SK-N-SH (cell line): ENCODE results near the gene ANKK1. TPM values are rescaled to one million over a fixed set of nuclear protein-coding genes. Genes with fewer than 3 reads are reported as not detected.

Source experiments
- CTCF ChIA-PET: fragments of 300-600, 350-600 bp; formaldehyde crosslinking; extraction: SDS; loops from one replicate; lab custom pipeline; 2021; lab: Yijun Ruan, JAX
- POLR2A ChIA-PET: fragments of 350-600 bp; sonication (Branson Sonifier 250); formaldehyde crosslinking; extraction: SDS; loops from one replicate; lab custom pipeline; 2020; ENCODE audit warnings: antibody characterized with exemption, inconsistent platforms; lab: Yijun Ruan, JAX
- DNase-seq: peaks from one replicate; pipeline ENCODE4 v3.0.0; 2012
- H2AFZ ChIP-seq: fragments of 200-600 bp; sonication (generic); 2 replicates; pipeline ENCODE4 v1.8.1; 2016; ENCODE audit warnings: antibody characterized with exemption, mild to moderate bottlenecking, low read depth
- H3F3A ChIP-seq: fragments of 200-600 bp; sonication (generic); replicated peaks from 2 replicates; pipeline ENCODE3; 2016; ENCODE audit warnings: antibody characterized with exemption, mild to moderate bottlenecking; ENCODE audit not compliant: insufficient read depth
- H3K27ac ChIP-seq, 2 experiments: fragments of 200-500 bp in 1 of 2; fragments of 200-600 bp in 1 of 2; sonication (Bioruptor generic) in 1 of 2; sonication (generic), shearing (Covaris generic) in 1 of 2; 2 replicates each; pipeline versions ENCODE4 v1.5.1 to v1.6.1; 2014 to 2016; ENCODE audit warnings: low read depth in 2 of 2, inconsistent platforms in 1 of 2, low read length in 1 of 2, mild to moderate bottlenecking in 1 of 2, mixed read lengths in 1 of 2
- H3K27me3 ChIP-seq: fragments of 200-600 bp; sonication (generic), shearing (Covaris generic); 2 replicates; pipeline ENCODE4 v1.6.1; 2016; ENCODE audit warnings: mixed run types; ENCODE audit not compliant: insufficient read depth
- H3K36me3 ChIP-seq, 2 experiments: fragments of 200-500 bp in 1 of 2; fragments of 200-600 bp in 1 of 2; sonication (Bioruptor generic) in 1 of 2; sonication (generic) in 1 of 2; replicated peaks in 1 of 2; 2 replicates each; pipeline versions ENCODE3 to v1.5.1; 2014 to 2016; ENCODE audit warnings: low read length in 1 of 2, mild to moderate bottlenecking in 1 of 2; ENCODE audit not compliant: insufficient read depth in 2 of 2, control insufficient read depth in 1 of 2
- H3K4me1 ChIP-seq, 2 experiments: fragments of 200-500 bp in 1 of 2; fragments of 200-600 bp in 1 of 2; sonication (Bioruptor generic) in 1 of 2; sonication (generic), shearing (Covaris generic) in 1 of 2; 2 replicates each; pipeline versions ENCODE4 v1.5.1 to v1.6.1; 2014 to 2016; ENCODE audit warnings: low read depth in 1 of 2, low read length in 1 of 2, mixed run types in 1 of 2; ENCODE audit not compliant: insufficient read depth in 2 of 2, control insufficient read depth in 1 of 2
- H3K4me2 ChIP-seq: fragments of 200-600 bp; sonication (generic), shearing (Covaris generic); 2 replicates; pipeline ENCODE4 v1.6.1; 2017; ENCODE audit warnings: mixed run types
- H3K4me3 ChIP-seq, 2 experiments: fragments of 200-500 bp in 1 of 2; fragments of 200-600 bp in 1 of 2; sonication (Bioruptor generic) in 1 of 2; sonication (generic), shearing (Covaris generic) in 1 of 2; 2 replicates each; pipeline versions ENCODE4 v1.5.1 to v1.8.1; 2014 to 2016; ENCODE audit warnings: low read depth in 2 of 2, inconsistent platforms in 1 of 2, low read length in 1 of 2, mild to moderate bottlenecking in 1 of 2, mixed read lengths in 1 of 2, moderate library complexity in 1 of 2
- H3K79me2 ChIP-seq: fragments of 200-600 bp; sonication (generic); 2 replicates; pipeline ENCODE4 v1.8.1; 2017; ENCODE audit warnings: mild to moderate bottlenecking; ENCODE audit not compliant: insufficient read depth
- H3K9ac ChIP-seq: fragments of 200-600 bp; sonication (generic); 2 replicates; pipeline ENCODE4 v1.6.1; 2017; ENCODE audit warnings: mixed run types
- H3K9me2 ChIP-seq: fragments of 200-600 bp; sonication (generic); 2 replicates; pipeline ENCODE4 v1.6.1; 2017; ENCODE audit warnings: mixed run types
- H3K9me3 ChIP-seq: fragments of 200-600 bp; sonication (generic); 2 replicates; pipeline ENCODE4 v1.6.1; 2017; ENCODE audit warnings: mixed run types, mild to moderate bottlenecking, moderate library complexity
- H4K20me1 ChIP-seq: fragments of 200-600 bp; sonication (generic); 2 replicates; pipeline ENCODE4 v1.6.1; 2017; ENCODE audit warnings: mild to moderate bottlenecking, mixed run types; ENCODE audit not compliant: insufficient read depth
- CTCF ChIP-seq: fragments of 200-600 bp; sonication (generic); IDR thresholded peaks from 2 replicates; pipeline ENCODE4 v1.6.1; 2017; ENCODE audit warnings: antibody characterized with exemption, mild to moderate bottlenecking, moderate library complexity
- ELF1 ChIP-seq: IDR thresholded peaks from 2 replicates; pipeline ENCODE4 v1.4.0; 2012
- EZH2phosphoT487 ChIP-seq: fragments of 200-600 bp; sonication (generic); IDR thresholded peaks from 2 replicates; pipeline ENCODE4 v1.6.1; 2017; ENCODE audit warnings: low read depth, mixed run types, mild to moderate bottlenecking, antibody characterized with exemption, moderate library complexity, borderline replicate concordance
- FOXM1 ChIP-seq: IDR thresholded peaks from 2 replicates; pipeline ENCODE4 v1.4.0; 2012; ENCODE audit warnings: low read depth, mild to moderate bottlenecking
- GABPA ChIP-seq: IDR thresholded peaks from 2 replicates; pipeline ENCODE4 v1.4.0; 2012; ENCODE audit warnings: low read depth, mild to moderate bottlenecking
- GATA2 ChIP-seq: sonication (generic); formaldehyde crosslinking; IDR thresholded peaks from 2 replicates; pipeline ENCODE4 v1.5.0; 2020; ENCODE audit warnings: mild to moderate bottlenecking, missing genetic modification reagents
- JUND ChIP-seq: IDR thresholded peaks from 2 replicates; pipeline ENCODE4 v1.4.0; 2012
- MAX ChIP-seq: IDR thresholded peaks from 2 replicates; pipeline ENCODE4 v1.4.0; 2012; ENCODE audit warnings: low read depth
- MEF2A ChIP-seq: IDR thresholded peaks from 2 replicates; pipeline ENCODE4 v1.4.0; 2012; ENCODE audit warnings: low read depth, borderline replicate concordance
- MXI1 ChIP-seq: IDR thresholded peaks from 2 replicates; pipeline ENCODE4 v1.6.1; 2012; ENCODE audit warnings: mild to moderate bottlenecking, low read depth, low read length, improper control_type of control experiment
- NFIC ChIP-seq: IDR thresholded peaks from 2 replicates; pipeline ENCODE4 v1.4.0; 2012; ENCODE audit warnings: borderline replicate concordance
- PBX3 ChIP-seq: IDR thresholded peaks from 2 replicates; pipeline ENCODE4; 2012
- POLR2AphosphoS5 ChIP-seq: IDR thresholded peaks from 2 replicates; pipeline ENCODE4 v1.6.1; 2012; ENCODE audit warnings: low read depth, low read length
- RAD21 ChIP-seq: IDR thresholded peaks from 2 replicates; pipeline ENCODE4 v1.6.1; 2012; ENCODE audit warnings: mild to moderate bottlenecking, low read length
- RFX5 ChIP-seq: IDR thresholded peaks from 2 replicates; pipeline ENCODE4 v1.6.1; 2012; ENCODE audit warnings: mild to moderate bottlenecking, improper control_type of control experiment, low read length
- RXRA ChIP-seq: IDR thresholded peaks from 2 replicates; pipeline ENCODE4 v1.4.0; 2012; ENCODE audit warnings: low read depth, mild to moderate bottlenecking, borderline replicate concordance
- SIN3A ChIP-seq: IDR thresholded peaks from 2 replicates; pipeline ENCODE4 v1.6.1; 2012; ENCODE audit warnings: low read depth, mild to moderate bottlenecking, low read length, moderate library complexity, borderline replicate concordance
- SMC3 ChIP-seq: IDR thresholded peaks from 2 replicates; pipeline ENCODE4 v1.6.1; 2012; ENCODE audit warnings: low read depth, low read length, improper control_type of control experiment
- TEAD4 ChIP-seq: IDR thresholded peaks from 2 replicates; pipeline ENCODE4 v1.4.0; 2012; ENCODE audit warnings: mild to moderate bottlenecking, borderline replicate concordance; ENCODE audit not compliant: insufficient read depth
- USF1 ChIP-seq: IDR thresholded peaks from 2 replicates; pipeline ENCODE4 v1.4.0; 2012; ENCODE audit warnings: low read depth, borderline replicate concordance
- WGBS: methylation state at CpG from one replicate; pipeline ENCODE4 v1.1.6; 2017; ENCODE audit warnings: low lambda C conversion rate; 5-methylcytosine and 5-hydroxymethylcytosine counted together
- polyA plus RNA-seq, 3 experiments: library from polyadenylated mRNA; depleted of rRNA; stranded (reverse); fragments of >200 nt; gene quantifications; 2 replicates each; pipeline ENCODE4 v1.2.3, GENCODE V29; 2012

ANKK1 gene
- polyA plus RNA-seq, 1 of the 3 experiments (the other 2 are of a cell fraction) = 0.05 TPM

DNA sequence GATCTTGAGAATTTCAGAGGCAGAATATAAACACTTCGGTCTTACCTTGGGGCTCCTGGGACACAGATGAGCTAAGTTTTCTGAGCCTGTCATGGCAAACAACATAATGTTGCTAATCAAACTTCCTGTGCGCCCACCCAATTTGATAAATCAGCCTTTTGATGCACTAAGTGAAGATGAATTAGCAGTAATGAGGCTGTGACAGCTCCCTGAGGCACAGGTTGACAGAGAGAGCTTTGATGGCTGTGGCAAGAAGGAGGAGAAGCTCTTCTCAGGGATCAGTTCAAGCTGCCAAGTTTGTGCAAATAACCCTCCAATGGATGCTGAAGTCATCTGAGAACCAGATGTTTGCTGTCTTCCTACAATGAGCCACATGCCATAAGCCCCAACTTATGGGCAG, 53.2 kb downstream of the ANKK1 start:
- no peaks in the 10 kb centered on the region; the same call in 1 of the 2 replicates for H3K27me3 ChIP-seq
- H2AFZ ChIP-seq = no peak overlapping the region
- H3K9me3 ChIP-seq = no peaks in the 10 kb centered on the region
- TF ChIP-seq POLR2AphosphoS5 = no peak
- no peak for TF ChIP-seq CTCF
- TF ChIP-seq ELF1 = no peak
- TF ChIP-seq EZH2phosphoT487 = no peak
- no peak for TF ChIP-seq JUND
- TF ChIP-seq MEF2A = no peak
- TF ChIP-seq RAD21 = no peak
- no peak for TF ChIP-seq RXRA
- TF ChIP-seq RFX5 = no peak
- TF ChIP-seq TEAD4 = no peak
- no peak for TF ChIP-seq GABPA
- no peak for TF ChIP-seq MXI1
- no peak for TF ChIP-seq MAX
- H3K36me3 ChIP-seq = no peaks in the 10 kb centered on the region
- no peaks in the 10 kb centered on the region for H3K9me2 ChIP-seq
- no peak overlapping the region for H3K4me2 ChIP-seq
- no peaks in the 10 kb centered on the region for H3F3A ChIP-seq
- H4K20me1 ChIP-seq = no peaks in the 10 kb centered on the region
- 29% methylated on average over 2 of the region's 2 CpGs for WGBS
- DNase-seq = no peak
- POLR2A ChIA-PET = no interaction called here
- no peak overlapping the region for H3K27ac ChIP-seq
- no peaks in the 10 kb centered on the region for H3K79me2 ChIP-seq
- H3K4me1 ChIP-seq = peaks cover 0 to 47% of the 10 kb centered on the region in 2 experiments; a peak in 2 of 4 replicates
- CTCF ChIA-PET = interaction anchor here (1.3 to 2.0 kb wide), 3 partner anchors 16 to 289 kb away, joined by 4 to 5 read pairs (median 4); no protein-coding TSS in a partner anchor
- no peak overlapping the region for H3K9ac ChIP-seq
- H3K4me3 ChIP-seq = no peak overlapping the region

GRCh38 chr11:113444502-113445123, 57.0 kb downstream of the ANKK1 start:
- no peaks in the 10 kb centered on the region for H3K9me2 ChIP-seq
- H3K9me3 ChIP-seq = no peaks in the 10 kb centered on the region
- H3K27me3 ChIP-seq = no peaks in the 10 kb centered on the region; the same call in 1 of the 2 replicates
- no peak overlapping the region for H3K4me2 ChIP-seq
- no peak overlapping the region for H2AFZ ChIP-seq
- no peaks in the 10 kb centered on the region for H3K79me2 ChIP-seq
- H3K4me3 ChIP-seq = no peak overlapping the region
- H3K27ac ChIP-seq = no peak overlapping the region
- ChIA-PET CTCF (interaction anchor here (0.8 to 1.2 kb wide), 4 partner anchors 13 to 140 kb away, joined by 3 to 5 read pairs (median 3); no protein-coding TSS in a partner anchor), POLR2A (no interaction called here)
- H3K36me3 ChIP-seq = no peaks in the 10 kb centered on the region
- no peaks in the 10 kb centered on the region for H3F3A ChIP-seq
- no peaks in the 10 kb centered on the region for H4K20me1 ChIP-seq
- no peak for DNase-seq
- 31% methylated on average over 7 of the region's 7 CpGs for WGBS
- H3K4me1 ChIP-seq = peaks cover 0 to 53% of the 10 kb centered on the region in 2 experiments; a peak in 1 of 4 replicates
- H3K9ac ChIP-seq = no peak overlapping the region
- no peak for TF ChIP-seq PBX3
- TF ChIP-seq NFIC = no peak
- no peak for TF ChIP-seq RAD21
- TF ChIP-seq SIN3A = no peak
- TF ChIP-seq SMC3 = no peak
- TF ChIP-seq RFX5 = no peak
- no peak for TF ChIP-seq GATA2 (CRISPR knock-in tag)
- TF ChIP-seq FOXM1 = no peak
- TF ChIP-seq USF1 = no peak
- TF ChIP-seq RXRA = no peak
- no peak for TF ChIP-seq TEAD4
- no peak for TF ChIP-seq MAX
